Gastroesophageal sphincter (tissue), 4 donors: ENCODE results near the gene TWIST2. TPM values are rescaled to one million over a fixed set of nuclear protein-coding genes. Genes with fewer than 3 reads are reported as not detected.

Experiments used
- ATAC-seq: fragments of 150-250 bp; one replicate; pipeline ENCODE4 v1.9.1; 2016; ENCODE audit warnings: mild to moderate bottlenecking, moderate library complexity
- H3K27ac ChIP-seq, 4 donors: fragments of 200-600 bp; sonication (generic) in 3 of 4; 1 replicate in 3 of 4; 2 replicates in 1 of 4; pipeline ENCODE4 v1.5.1; 2016 to 2019
- H3K27me3 ChIP-seq: fragments of 200-600 bp; sonication (generic); one replicate; pipeline ENCODE4 v1.5.1; 2019
- H3K36me3 ChIP-seq, 2 donors: fragments of 200-600 bp; sonication (generic); one replicate each; pipeline ENCODE4 v1.5.1; 2019; ENCODE audit warnings: control low read depth in 1 of 2
- H3K4me1 ChIP-seq, 3 donors: fragments of 200-600 bp; sonication (generic); 1 replicate in 2 of 3; 2 replicates in 1 of 3; pipeline ENCODE4 v1.5.1; 2016 to 2019; ENCODE audit warnings: control low read depth in 2 of 3
- H3K4me3 ChIP-seq, 2 donors: fragments of 200-600 bp; sonication (generic); one replicate each; pipeline ENCODE4 v1.5.1; 2019; ENCODE audit warnings: mild to moderate bottlenecking in 1 of 2, moderate library complexity in 1 of 2
- H3K9me3 ChIP-seq, 3 donors: fragments of 200-600 bp; sonication (generic); one replicate each; pipeline ENCODE4 v1.5.1; 2017 to 2019; ENCODE audit warnings: control low read depth in 2 of 3
- CTCF ChIP-seq, 4 experiments: fragments of 200-600 bp in 2 of 4; fragments of 450-650 bp in 2 of 4; sonication (generic) in 1 of 4; IDR thresholded peaks; one replicate each; pipeline ENCODE4 v1.5.1; 2017 to 2019; ENCODE audit warnings: antibody characterized with exemption in 4 of 4, mild to moderate bottlenecking in 2 of 4, moderate library complexity in 2 of 4
- EP300 ChIP-seq: sonication (generic); formaldehyde crosslinking; IDR thresholded peaks from one replicate; pipeline ENCODE4 v1.6.1; 2017; ENCODE audit warnings: antibody characterized with exemption, mild to moderate bottlenecking
- POLR2A ChIP-seq, 2 donors: fragments of 450-650 bp; IDR thresholded peaks; one replicate each; pipeline ENCODE4 v1.6.1; 2017; ENCODE audit warnings: antibody characterized with exemption in 2 of 2, mild to moderate bottlenecking in 2 of 2, moderate library complexity in 1 of 2
- POLR2AphosphoS5 ChIP-seq: sonication (generic); formaldehyde crosslinking; IDR thresholded peaks from one replicate; pipeline ENCODE4 v1.6.1; 2017; ENCODE audit warnings: antibody characterized with exemption
- WGBS, 2 donors: methylation state at CpG; one replicate each; pipeline ENCODE4 v1.1.5; 2018; ENCODE audit warnings: low coverage in 1 of 2; 5-methylcytosine and 5-hydroxymethylcytosine counted together
- total RNA-seq, 4 donors: library from RNA; depleted of rRNA; stranded (reverse); fragments of >200 nt; gene quantifications; one replicate each; pipeline ENCODE4 v1.1.0, GENCODE V29; 2016

The TWIST2 gene
- total RNA-seq, 4 donors from 2014 or later, result 17.7 to 69.6 (median 45.2) TPM

- Histone ChIP-seq H3K36me3 (no peaks in the 10 kb centered on the region), H3K4me1 (peaks cover 0 to 18% (median 3%) of the 10 kb centered on the region in 3 donors), H3K9me3 (no peaks in the 10 kb centered on the region), H3K27me3 (no peaks in the 10 kb centered on the region), H3K4me3 (no peak overlapping the region), H3K27ac (peak overlapping the region in 3 of 4 donors; percentile 53 to 65 (median 59))
- TF ChIP-seq EP300, result no peak
- no peak for TF ChIP-seq POLR2A (IDR thresholded peaks at IDR 0.05)
- TF ChIP-seq POLR2AphosphoS5, result peak; percentile 65
- WGBS, 2 donors, result 24 to 34% methylated on average over 2 to 6 of the region's 17 CpGs
- peak; percentile 85 for ATAC-seq
These were observed 27.8 kb downstream of the TWIST2 start for GRCh38 chr2:238875471-238876231.

- Histone ChIP-seq H3K4me3 (no peak overlapping the region), H3K4me1 (peaks cover 0 to 18% (median 3%) of the 10 kb centered on the region in 3 donors), H3K27me3 (no peaks in the 10 kb centered on the region), H3K27ac (peak overlapping the region in 3 of 4 donors; percentile 53 to 65 (median 59)), H3K36me3 (no peaks in the 10 kb centered on the region), H3K9me3 (no peaks in the 10 kb centered on the region)
- no peak for ATAC-seq
- TF ChIP-seq POLR2A (IDR thresholded peaks at IDR 0.05), result no peak
- TF ChIP-seq EP300, result no peak
- TF ChIP-seq POLR2AphosphoS5, result no peak
- no peak for TF ChIP-seq CTCF (IDR thresholded peaks at IDR 0.05)
- 97 to 100% methylated on average over 2 to 3 of the region's 3 CpGs for WGBS, 2 donors
These were observed 28.3 kb downstream of the TWIST2 start for GRCh38 chr2:238876232-238876630.

GRCh38 chr2:238878051-238878735 is 30.3 kb downstream of the TWIST2 start:
- Histone ChIP-seq H3K9me3 (no peaks in the 10 kb centered on the region), H3K4me1 (peaks cover 0 to 33% (median 6%) of the 10 kb centered on the region in 3 donors), H3K27ac (no peak overlapping the region), H3K36me3 (no peaks in the 10 kb centered on the region), H3K27me3 (peaks cover 5% of the 10 kb centered on the region), H3K4me3 (no peak overlapping the region)
- WGBS, 2 donors, result 69 to 91% methylated on average over 4 to 6 of the region's 8 CpGs
- ATAC-seq, result no peak
- TF ChIP-seq CTCF (IDR thresholded peaks at IDR 0.05), result no peak
- no peak for TF ChIP-seq EP300
- no peak for TF ChIP-seq POLR2AphosphoS5
- no peak for TF ChIP-seq POLR2A (IDR thresholded peaks at IDR 0.05)

- no peaks in the 10 kb centered on the region for H3K36me3 ChIP-seq
- H3K27me3 ChIP-seq, result peaks cover 5% of the 10 kb centered on the region
- no peak for ATAC-seq
- no peak for TF ChIP-seq EP300
- TF ChIP-seq CTCF (IDR thresholded peaks at IDR 0.05), result no peak
- TF ChIP-seq POLR2A (IDR thresholded peaks at IDR 0.05), result no peak
- TF ChIP-seq POLR2AphosphoS5, result no peak
- WGBS, 2 donors, result 71% methylated on average over 5 of the region's 6 CpGs; no CpG with 5 or more reads in 1 of the 2 donors
- H3K9me3 ChIP-seq, result no peaks in the 10 kb centered on the region
- H3K27ac ChIP-seq, result no peak overlapping the region
- H3K4me3 ChIP-seq, result no peak overlapping the region
- peaks cover 0 to 41% (median 8%) of the 10 kb centered on the region in 3 donors for H3K4me1 ChIP-seq
These were observed 31.2 kb downstream of the TWIST2 start for GRCh38 chr2:238879043-238879442.

GRCh38 chr2:238879621-238880377 is 31.9 kb downstream of the TWIST2 start:
- 79 to 86% methylated on average over 4 of the region's 4 CpGs for WGBS, 2 donors
- TF ChIP-seq EP300 (no peak), POLR2AphosphoS5 (no peak), CTCF (IDR thresholded peaks at IDR 0.05) (no peak), POLR2A (IDR thresholded peaks at IDR 0.05) (no peak)
- Histone ChIP-seq H3K27ac (no peak overlapping the region), H3K36me3 (no peaks in the 10 kb centered on the region), H3K4me1 (peaks cover 0 to 41% (median 8%) of the 10 kb centered on the region in 3 donors), H3K9me3 (no peaks in the 10 kb centered on the region), H3K4me3 (no peak overlapping the region), H3K27me3 (peaks cover 5% of the 10 kb centered on the region)
- no peak for ATAC-seq
